A375 (cell line): Measurements from ENCODE around the gene ZNF573. TPM values are rescaled to one million over a fixed set of nuclear protein-coding genes. Genes with fewer than 3 reads are reported as not detected.

ENCODE experiments used
- small RNA-seq: library from RNA; depleted of rRNA; stranded (forward); fragments of <200 nt; gene quantifications from one replicate; pipeline ENCODE3, GENCODE V24; 2014
- total RNA-seq: library from RNA; depleted of rRNA; stranded (reverse); fragments of >200 nt; shearing (Covaris generic); gene quantifications from 2 replicates; pipeline ENCODE4 v1.2.3, GENCODE V29; 2014; rRNA removed

Gene ZNF573
- total RNA-seq = 5.8 and 8.4 TPM in 2 replicates

GRCh38 chr19:37779127-37780005, at the start of gene ZNF573:
Gene ZNF573, minus strand, starts transcription at chr19:37779586. Its CDS starts 5,857 bp downstream, at chr19:37773729.

DNA sequence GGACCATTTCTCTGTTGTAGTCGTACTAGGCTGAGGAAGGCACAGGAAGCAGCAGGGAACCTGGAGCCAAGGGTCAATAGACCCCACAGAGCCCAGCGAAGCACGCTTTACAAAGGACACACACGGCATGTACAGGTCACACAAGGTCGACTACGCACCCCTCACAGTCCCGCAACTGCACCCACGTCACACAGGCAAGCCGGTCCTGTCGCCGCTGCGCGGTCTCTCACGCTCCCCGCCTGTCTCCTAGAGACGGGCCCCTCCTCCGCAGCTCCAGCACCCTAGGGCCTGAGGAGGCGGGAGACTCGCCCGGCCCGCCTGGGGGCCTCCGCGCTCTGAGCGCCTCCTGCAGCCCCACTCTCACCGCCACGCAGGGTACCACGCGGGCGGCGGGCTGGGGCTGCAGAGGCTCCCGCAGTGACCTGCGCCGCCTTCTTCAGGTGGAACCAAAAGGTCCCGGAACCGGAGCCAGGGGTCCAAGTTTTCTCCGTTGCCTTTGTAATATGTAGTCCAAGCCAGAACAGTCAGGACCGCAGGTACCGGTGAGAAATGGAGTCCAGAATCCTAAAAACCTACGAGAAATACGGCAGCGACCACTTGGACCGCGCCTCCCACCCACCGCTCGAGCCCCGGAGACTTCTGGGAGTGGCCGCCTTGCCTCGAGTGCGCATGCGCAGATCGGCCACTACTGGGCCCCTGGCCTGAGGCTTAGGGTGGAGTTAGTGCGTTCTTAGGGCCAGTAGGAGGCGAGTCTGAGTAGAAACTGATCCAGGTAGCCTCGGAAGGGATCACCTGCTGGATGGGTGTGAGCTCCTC, 60.1 kb downstream of the ZNF573 start, which contains the start of gene ZNF607:
Gene ZNF607 (minus strand): TSS at position 651 of the 816 bp plus-strand sequence. CDS start 8,143 bp downstream, outside the sequence.

Small RNA genes lying within 50 kb of the gene (small RNA-seq; reads per million reads assigned to genes)
- not detected for gene SELENOKP1

Other genes with a start within 250 kb of the ZNF573 start
- gene ZNF571, start 184.8 kb downstream of the ZNF573 start, total RNA-seq = 0.98 and 2.1 TPM in 2 replicates
- gene ZNF540, start 184.7 kb downstream of the ZNF573 start, total RNA-seq = 0.15 and 2.0 TPM in 2 replicates
- gene ZFP30, start 124.1 kb downstream of the ZNF573 start, total RNA-seq = 5.1 and 6.3 TPM in 2 replicates
- 1.5 and 5.9 TPM in 2 replicates for gene ZNF607, start 59.8 kb downstream of the ZNF573 start, total RNA-seq
- not detected in 2 replicates for gene WDR87, start 127.0 kb upstream of the ZNF573 start, total RNA-seq
- gene SIPA1L3, start 127.6 kb upstream of the ZNF573 start, total RNA-seq = 17.2 and 24.2 TPM in 2 replicates